Stimulated activated memory B cell treated with anti-CD40 and anti-IgM and Interleukin-4, amounts not matched to agents 10 μg/mL and 1 μg/mL and 100 μg/mL, for 72 hours (primary cell): ENCODE data around the gene VPS35L.
"Not testable (repeated sequence)": the region's sequence is repeated elsewhere in the genome, so short reads cannot be mapped to it uniquely, and the experiment has no call there.

Experiments
- ATAC-seq: fragments of 150-1000 bp; cut with Tn5 transposase; 2 replicates; pipeline ENCODE4 v1.10.0; 2021
- H3K27ac Mint-ChIP-seq: one replicate; pipeline ENCODE4 v1.8.0; 2022; ENCODE audit warnings: mild to moderate bottlenecking, mixed read lengths
- H3K27me3 Mint-ChIP-seq: one replicate; pipeline ENCODE4 v1.8.0; 2022; ENCODE audit warnings: mixed read lengths
- H3K36me3 Mint-ChIP-seq: one replicate; pipeline ENCODE4 v1.8.0; 2022; ENCODE audit warnings: mixed read lengths
- H3K4me1 Mint-ChIP-seq: one replicate; pipeline ENCODE4 v1.8.0; 2022; ENCODE audit warnings: mixed read lengths
- H3K4me3 Mint-ChIP-seq: one replicate; pipeline ENCODE4 v1.8.0; 2022; ENCODE audit warnings: mild to moderate bottlenecking, moderate library complexity, mixed read lengths
- H3K9me3 Mint-ChIP-seq: one replicate; pipeline ENCODE4 v1.8.0; 2022; ENCODE audit warnings: mixed read lengths

Gene VPS35L

GRCh38 chr16:19645557-19645981, 90.1 kb downstream of the VPS35L start:
- Mint-ChIP-seq H3K36me3 (peaks cover 38% of the 10 kb centered on the region), H3K4me1 (no peaks in the 10 kb centered on the region), H3K4me3 (no peak overlapping the region), H3K9me3 (no peaks in the 10 kb centered on the region), H3K27ac (no peak overlapping the region), H3K27me3 (no peaks in the 10 kb centered on the region)
- no peak for ATAC-seq

GRCh38 chr16:19649980-19650379, 94.5 kb downstream of the VPS35L start:
- ATAC-seq: no peak
- no peak overlapping the region for H3K27ac Mint-ChIP-seq
- H3K36me3 Mint-ChIP-seq: peaks cover 64% of the 10 kb centered on the region
- no peak overlapping the region for H3K4me3 Mint-ChIP-seq
- H3K27me3 Mint-ChIP-seq: no peaks in the 10 kb centered on the region
- no peaks in the 10 kb centered on the region for H3K4me1 Mint-ChIP-seq
- H3K9me3 Mint-ChIP-seq: no peaks in the 10 kb centered on the region

GRCh38 chr16:19654147-19654546, 98.6 kb downstream of the VPS35L start:
- Mint-ChIP-seq H3K4me3 (no peak overlapping the region), H3K36me3 (peaks cover 83% of the 10 kb centered on the region), H3K27me3 (no peaks in the 10 kb centered on the region), H3K27ac (no peak overlapping the region), H3K4me1 (no peaks in the 10 kb centered on the region), H3K9me3 (no peaks in the 10 kb centered on the region)
- ATAC-seq: no peak

GRCh38 chr16:19655242-19655777, 99.8 kb downstream of the VPS35L start:
- no peak for ATAC-seq
- Mint-ChIP-seq H3K27me3 (no peaks in the 10 kb centered on the region), H3K36me3 (peaks cover 89% of the 10 kb centered on the region), H3K4me1 (no peaks in the 10 kb centered on the region), H3K27ac (no peak overlapping the region), H3K9me3 (no peaks in the 10 kb centered on the region), H3K4me3 (no peak overlapping the region)

- Mint-ChIP-seq H3K36me3 (peaks cover 89% of the 10 kb centered on the region), H3K4me1 (no peaks in the 10 kb centered on the region), H3K4me3 (no peak overlapping the region), H3K27ac (no peak overlapping the region), H3K9me3 (no peaks in the 10 kb centered on the region), H3K27me3 (no peaks in the 10 kb centered on the region)
- no peak for ATAC-seq
These were observed 102.3 kb downstream of the VPS35L start for GRCh38 chr16:19657831-19658230.

- H3K9me3 Mint-ChIP-seq: no peaks in the 10 kb centered on the region
- H3K4me3 Mint-ChIP-seq: no peak overlapping the region
- no peak for ATAC-seq
- H3K36me3 Mint-ChIP-seq: peaks cover 82% of the 10 kb centered on the region
- H3K27ac Mint-ChIP-seq: no peak overlapping the region
- no peaks in the 10 kb centered on the region for H3K27me3 Mint-ChIP-seq
- no peaks in the 10 kb centered on the region for H3K4me1 Mint-ChIP-seq
These were observed 104.1 kb downstream of the VPS35L start for GRCh38 chr16:19659554-19659953.

- peaks cover 4% of the 10 kb centered on the region for H3K9me3 Mint-ChIP-seq
- no peak for ATAC-seq
- H3K27me3 Mint-ChIP-seq: no peaks in the 10 kb centered on the region
- no peak overlapping the region for H3K4me3 Mint-ChIP-seq
- H3K36me3 Mint-ChIP-seq: peaks cover 82% of the 10 kb centered on the region
- no peak overlapping the region for H3K27ac Mint-ChIP-seq
- no peaks in the 10 kb centered on the region for H3K4me1 Mint-ChIP-seq
These were observed 104.9 kb downstream of the VPS35L start for GRCh38 chr16:19660432-19660831.

- peaks cover 5% of the 10 kb centered on the region for H3K9me3 Mint-ChIP-seq
- H3K27ac Mint-ChIP-seq: no peak overlapping the region
- H3K27me3 Mint-ChIP-seq: no peaks in the 10 kb centered on the region
- ATAC-seq: no peak
- H3K36me3 Mint-ChIP-seq: peaks cover 78% of the 10 kb centered on the region
- no peaks in the 10 kb centered on the region for H3K4me1 Mint-ChIP-seq
- H3K4me3 Mint-ChIP-seq: no peak overlapping the region
These were observed 106.8 kb downstream of the VPS35L start for GRCh38 chr16:19662351-19662750.

- Mint-ChIP-seq H3K27me3 (no peaks in the 10 kb centered on the region), H3K4me1 (no peaks in the 10 kb centered on the region), H3K27ac (no peak overlapping the region), H3K4me3 (no peak overlapping the region), H3K9me3 (peaks cover 5% of the 10 kb centered on the region), H3K36me3 (peaks cover 81% of the 10 kb centered on the region)
- ATAC-seq: no peak
These were observed 108.7 kb downstream of the VPS35L start for GRCh38 chr16:19664166-19664565.

- H3K27ac Mint-ChIP-seq, H3K27me3 Mint-ChIP-seq, H3K4me3 Mint-ChIP-seq, H3K9me3 Mint-ChIP-seq, H3K4me1 Mint-ChIP-seq, ATAC-seq: not testable (repeated sequence)
- H3K36me3 Mint-ChIP-seq: peaks cover 79% of the 10 kb centered on the region
These were observed 109.8 kb downstream of the VPS35L start for GRCh38 chr16:19665313-19665712.

- H3K9me3 Mint-ChIP-seq: peaks cover 5% of the 10 kb centered on the region
- H3K27ac Mint-ChIP-seq: no peak overlapping the region
- ATAC-seq: no peak
- H3K4me3 Mint-ChIP-seq: no peak overlapping the region
- no peaks in the 10 kb centered on the region for H3K27me3 Mint-ChIP-seq
- no peaks in the 10 kb centered on the region for H3K4me1 Mint-ChIP-seq
- H3K36me3 Mint-ChIP-seq: peaks cover 78% of the 10 kb centered on the region
These were observed 111.0 kb downstream of the VPS35L start for GRCh38 chr16:19666477-19666876.

GRCh38 chr16:19672378-19672777, 116.9 kb downstream of the VPS35L start:
- H3K27me3 Mint-ChIP-seq: no peaks in the 10 kb centered on the region
- no peaks in the 10 kb centered on the region for H3K9me3 Mint-ChIP-seq
- no peak overlapping the region for H3K4me3 Mint-ChIP-seq
- no peak overlapping the region for H3K27ac Mint-ChIP-seq
- no peak for ATAC-seq
- H3K4me1 Mint-ChIP-seq: no peaks in the 10 kb centered on the region
- peaks cover 88% of the 10 kb centered on the region for H3K36me3 Mint-ChIP-seq

GRCh38 chr16:19674485-19674884, 119.0 kb downstream of the VPS35L start:
- Mint-ChIP-seq H3K27me3 (no peaks in the 10 kb centered on the region), H3K9me3 (no peaks in the 10 kb centered on the region), H3K4me3 (no peak overlapping the region), H3K4me1 (no peaks in the 10 kb centered on the region), H3K27ac (no peak overlapping the region), H3K36me3 (peaks cover 73% of the 10 kb centered on the region)
- ATAC-seq: no peak

GRCh38 chr16:19677402-19677801, 121.9 kb downstream of the VPS35L start:
- Mint-ChIP-seq H3K4me3 (no peak overlapping the region), H3K9me3 (no peaks in the 10 kb centered on the region), H3K4me1 (no peaks in the 10 kb centered on the region), H3K36me3 (peaks cover 70% of the 10 kb centered on the region), H3K27ac (no peak overlapping the region), H3K27me3 (no peaks in the 10 kb centered on the region)
- ATAC-seq: no peak

GRCh38 chr16:19678804-19679203, 123.3 kb downstream of the VPS35L start:
- H3K36me3 Mint-ChIP-seq: peaks cover 73% of the 10 kb centered on the region
- H3K27me3 Mint-ChIP-seq: no peaks in the 10 kb centered on the region
- H3K27ac Mint-ChIP-seq: no peak overlapping the region
- no peaks in the 10 kb centered on the region for H3K9me3 Mint-ChIP-seq
- no peaks in the 10 kb centered on the region for H3K4me1 Mint-ChIP-seq
- ATAC-seq: no peak
- H3K4me3 Mint-ChIP-seq: no peak overlapping the region

GRCh38 chr16:19679281-19679680, 123.8 kb downstream of the VPS35L start:
- H3K27me3 Mint-ChIP-seq, ATAC-seq, H3K4me1 Mint-ChIP-seq, H3K4me3 Mint-ChIP-seq, H3K9me3 Mint-ChIP-seq, H3K27ac Mint-ChIP-seq: not testable (repeated sequence)
- H3K36me3 Mint-ChIP-seq: peaks cover 72% of the 10 kb centered on the region

GRCh38 chr16:19680881-19681340, 125.4 kb downstream of the VPS35L start:
- H3K4me1 Mint-ChIP-seq: no peaks in the 10 kb centered on the region
- H3K27me3 Mint-ChIP-seq: no peaks in the 10 kb centered on the region
- H3K36me3 Mint-ChIP-seq: peaks cover 72% of the 10 kb centered on the region
- no peak for ATAC-seq
- no peak overlapping the region for H3K4me3 Mint-ChIP-seq
- H3K27ac Mint-ChIP-seq: no peak overlapping the region
- no peaks in the 10 kb centered on the region for H3K9me3 Mint-ChIP-seq
